Parietal lobe (tissue), 1 donor: ENCODE measurements around the gene CTSV. TPM values are rescaled to one million over a fixed set of nuclear protein-coding genes. Genes with fewer than 3 reads are reported as not detected.

ENCODE experiments used
- total RNA-seq: library from RNA; depleted of rRNA; stranded (reverse); fragments of >200 nt; gene quantifications from one replicate; pipeline ENCODE4 v1.2.3, GENCODE V29; 2014

The CTSV gene
- total RNA-seq: 0.94 TPM

GRCh38 chr9:97038611-97039513 is at the start of gene CTSV:
Gene CTSV (minus strand): TSS chr9:97039142. CDS start chr9:97038043, 1,099 bp downstream.

Other genes starting within 250 kb of the CTSV start
- gene ZNF782, start 184.6 kb downstream of the CTSV start, total RNA-seq: 54.8 TPM
- gene NUTM2G, start 110.3 kb downstream of the CTSV start, total RNA-seq: not detected